HG03571 (cell line): ENCODE data around the gene PALM.
"Not testable (repeated sequence)": the region's sequence is repeated elsewhere in the genome, so short reads cannot be mapped to it uniquely, and the experiment has no call there.

Experiments
- ATAC-seq: cut with Tn5 transposase; IDR thresholded peaks from one replicate; pipeline ENCODE4 v1.9.1; 2021; ENCODE audit not compliant: unreplicated experiment

Gene PALM

DNA sequence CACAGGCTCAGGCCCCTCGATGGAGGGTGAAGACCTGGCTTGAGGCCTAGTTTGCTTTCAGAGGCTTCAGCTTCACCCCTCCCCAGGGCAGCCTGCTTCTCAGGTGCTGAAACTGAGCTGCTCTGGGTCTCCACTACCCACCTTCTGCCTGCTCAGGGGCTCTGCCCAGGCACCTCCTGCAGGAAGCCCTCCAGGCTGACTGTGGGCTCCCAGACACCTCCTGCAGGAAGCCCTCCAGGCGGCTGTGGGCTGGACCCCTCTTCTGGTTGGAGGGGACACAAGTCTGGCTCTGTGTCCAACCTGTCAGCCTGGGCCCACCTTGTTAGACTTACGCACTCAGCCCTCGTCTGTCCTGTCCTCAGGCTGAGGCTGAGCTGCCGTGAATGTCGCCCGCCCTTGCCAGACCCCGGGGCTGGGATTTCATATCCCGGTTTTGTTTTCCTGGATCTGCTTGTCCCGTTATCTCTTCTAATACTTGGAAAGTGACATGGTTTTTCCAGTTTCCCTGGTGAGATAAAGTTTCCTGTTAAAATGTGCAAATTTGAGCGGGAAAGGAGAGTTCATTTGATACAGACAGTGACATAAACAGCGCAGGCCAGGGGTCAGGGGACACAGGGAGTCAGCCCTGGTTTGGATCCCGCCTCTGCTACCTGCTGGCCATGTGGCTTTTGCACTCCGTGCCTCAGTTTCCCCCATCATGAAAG lies 21.4 kb downstream of the PALM start:
- no peak for ATAC-seq

DNA sequence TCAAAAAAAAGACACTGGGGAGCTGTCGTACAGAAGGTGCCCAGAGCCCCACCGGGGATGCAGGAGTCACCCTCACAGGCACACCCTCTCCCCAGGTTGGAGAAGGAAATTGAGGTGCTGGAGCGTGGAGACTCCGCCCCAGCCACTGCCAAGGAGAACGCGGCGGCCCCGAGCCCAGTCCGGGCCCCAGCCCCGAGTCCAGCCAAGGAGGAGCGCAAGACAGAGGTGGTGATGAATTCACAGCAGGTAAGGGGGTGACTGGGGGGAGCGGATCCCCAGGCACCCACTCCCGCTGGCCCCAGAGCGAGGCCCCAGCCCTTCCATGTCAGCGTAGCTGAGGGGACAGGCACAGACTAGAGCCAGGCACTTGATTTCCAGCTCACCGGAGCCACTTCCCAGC lies 22.3 kb downstream of the PALM start:
- no peak for ATAC-seq

DNA sequence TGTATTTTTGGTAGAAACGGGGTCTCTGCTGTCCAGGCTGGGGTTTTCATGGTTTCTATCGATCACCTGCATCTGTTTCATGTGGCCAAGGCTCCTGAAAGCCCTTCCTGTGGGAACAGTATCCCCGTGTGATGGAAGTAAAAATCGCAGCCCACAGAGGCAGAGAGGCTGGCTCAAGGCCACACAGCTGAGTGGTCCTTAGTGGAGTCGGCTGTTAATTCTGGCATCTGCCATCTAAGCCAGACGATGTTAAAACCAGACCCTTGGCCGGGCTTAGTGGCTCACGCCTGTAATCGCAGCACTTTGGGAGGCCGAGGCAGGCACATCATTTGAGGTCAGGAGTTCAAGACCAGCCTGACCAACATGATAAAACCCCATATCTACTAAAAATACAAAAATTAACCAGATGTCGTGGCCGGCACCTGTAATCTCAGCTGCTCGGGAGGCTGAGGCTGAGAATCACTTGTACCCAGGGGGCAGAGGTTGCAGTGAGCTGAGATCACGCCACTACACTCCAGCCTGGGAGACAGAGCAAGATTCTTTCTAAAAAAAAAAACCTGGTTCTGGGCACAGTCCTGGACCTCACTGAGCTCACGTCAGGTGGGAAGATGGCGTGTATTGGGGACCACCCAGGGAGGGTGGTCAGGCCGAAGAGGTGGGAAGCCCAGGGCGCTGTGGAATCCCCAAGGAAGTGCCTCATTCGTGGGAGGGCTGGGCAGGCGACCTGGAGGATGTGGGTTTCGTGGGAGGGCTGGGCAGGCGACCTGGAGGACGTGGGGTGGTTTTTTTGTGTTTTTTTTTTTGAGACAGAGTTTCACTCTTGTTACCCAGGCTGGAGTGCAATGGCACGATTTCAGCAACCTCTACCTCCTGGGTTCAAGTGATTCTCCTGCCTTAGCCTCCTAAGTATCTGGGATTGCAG lies 23.7 kb downstream of the PALM start:
- ATAC-seq: no peak

DNA sequence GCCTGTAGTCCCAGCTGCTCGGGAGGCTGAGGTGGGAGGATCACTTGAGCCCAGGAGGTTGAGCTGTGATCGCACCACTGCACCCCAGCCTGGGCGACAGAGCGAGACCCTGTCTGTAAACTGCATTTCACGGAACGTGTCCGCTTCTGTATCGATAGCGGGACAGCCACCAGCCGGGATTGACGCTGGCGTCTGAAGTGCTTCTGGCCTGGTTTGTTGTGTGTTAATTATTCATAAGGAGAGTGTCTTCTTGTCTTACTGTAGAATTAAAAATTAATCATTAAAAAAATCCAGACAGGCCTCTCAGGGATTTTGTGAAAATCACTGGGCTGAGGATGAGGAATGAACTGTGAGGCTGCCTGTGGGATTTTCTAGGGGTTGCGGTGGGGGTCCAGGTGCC lies 26.0 kb downstream of the PALM start:
- no peak for ATAC-seq

DNA sequence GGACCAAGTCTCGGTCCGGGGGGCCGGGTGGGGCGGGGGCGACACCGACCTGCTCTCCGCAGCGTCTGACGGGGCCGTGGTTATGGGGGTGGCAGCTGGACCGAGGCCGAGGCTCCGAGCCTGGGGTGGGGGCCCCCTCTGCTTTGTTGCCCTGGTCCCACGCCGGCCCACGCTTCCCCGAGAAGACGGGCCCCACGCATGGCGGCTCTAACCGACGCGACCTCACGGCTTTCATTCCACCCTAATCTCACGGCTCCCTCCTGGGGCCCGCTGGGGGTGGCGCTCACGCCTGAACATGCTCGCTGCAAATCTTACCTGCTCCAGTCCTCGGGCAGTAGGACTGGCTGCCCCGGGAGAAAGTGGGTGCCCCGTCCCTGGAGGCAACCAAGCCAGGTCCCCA lies 27.4 kb downstream of the PALM start:
- no peak for ATAC-seq

DNA sequence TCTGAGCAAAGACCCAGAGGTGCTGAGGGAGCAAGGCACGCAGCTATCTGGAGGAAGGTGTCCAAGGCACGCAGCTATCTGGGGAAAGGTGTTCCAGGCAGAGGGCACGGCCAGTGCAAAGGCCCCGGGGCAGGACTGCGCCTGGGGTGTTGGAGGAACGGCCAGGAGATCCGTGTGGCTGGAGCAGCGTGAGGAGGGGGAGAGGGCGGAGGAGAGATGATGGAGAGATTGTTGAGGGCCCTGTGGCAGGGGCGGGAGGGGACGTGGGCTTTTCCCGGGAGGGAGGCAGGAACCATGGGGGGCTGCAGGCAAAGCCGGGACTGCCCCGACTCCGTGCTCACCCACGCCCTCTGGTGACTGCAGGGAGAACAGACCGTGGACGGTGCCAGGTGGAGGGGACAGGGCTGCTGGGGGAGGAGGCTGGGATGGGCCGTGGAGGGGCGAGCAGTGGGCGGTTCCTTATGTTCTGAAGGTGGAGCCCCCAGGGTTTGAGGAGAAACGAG lies 28.9 kb downstream of the PALM start:
- no peak for ATAC-seq

DNA sequence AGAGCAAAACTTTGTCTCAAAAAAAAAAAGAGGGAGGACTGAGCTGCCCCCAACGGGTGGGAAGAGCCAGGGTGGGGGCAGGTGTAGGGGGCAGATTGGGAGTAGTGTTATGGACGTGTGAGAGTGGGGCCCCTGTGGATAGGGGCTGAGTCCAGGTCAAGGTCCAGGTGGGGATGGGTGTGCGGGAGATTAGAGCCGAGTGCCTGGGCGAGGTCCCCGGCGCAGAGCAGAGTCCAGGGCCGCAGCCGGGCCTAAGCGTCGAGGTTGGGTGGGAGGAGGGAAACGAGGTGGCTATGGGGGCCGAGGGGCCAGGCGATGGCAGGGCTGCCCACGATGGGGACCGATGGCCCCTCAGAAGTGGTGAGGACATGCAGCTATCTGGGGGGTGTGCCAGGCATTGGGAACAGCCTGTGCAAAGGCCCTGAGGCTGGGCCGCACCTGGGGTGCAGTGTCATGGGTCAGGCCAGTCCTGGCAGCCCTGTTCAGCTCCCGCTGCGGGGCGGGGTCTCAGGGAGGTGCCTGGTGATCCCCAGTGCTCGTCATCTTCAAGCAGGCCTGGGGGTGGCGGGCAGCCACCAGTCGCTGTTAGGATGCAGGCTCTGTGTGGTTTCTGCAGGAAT lies 29.9 kb downstream of the PALM start:
- ATAC-seq: no peak

DNA sequence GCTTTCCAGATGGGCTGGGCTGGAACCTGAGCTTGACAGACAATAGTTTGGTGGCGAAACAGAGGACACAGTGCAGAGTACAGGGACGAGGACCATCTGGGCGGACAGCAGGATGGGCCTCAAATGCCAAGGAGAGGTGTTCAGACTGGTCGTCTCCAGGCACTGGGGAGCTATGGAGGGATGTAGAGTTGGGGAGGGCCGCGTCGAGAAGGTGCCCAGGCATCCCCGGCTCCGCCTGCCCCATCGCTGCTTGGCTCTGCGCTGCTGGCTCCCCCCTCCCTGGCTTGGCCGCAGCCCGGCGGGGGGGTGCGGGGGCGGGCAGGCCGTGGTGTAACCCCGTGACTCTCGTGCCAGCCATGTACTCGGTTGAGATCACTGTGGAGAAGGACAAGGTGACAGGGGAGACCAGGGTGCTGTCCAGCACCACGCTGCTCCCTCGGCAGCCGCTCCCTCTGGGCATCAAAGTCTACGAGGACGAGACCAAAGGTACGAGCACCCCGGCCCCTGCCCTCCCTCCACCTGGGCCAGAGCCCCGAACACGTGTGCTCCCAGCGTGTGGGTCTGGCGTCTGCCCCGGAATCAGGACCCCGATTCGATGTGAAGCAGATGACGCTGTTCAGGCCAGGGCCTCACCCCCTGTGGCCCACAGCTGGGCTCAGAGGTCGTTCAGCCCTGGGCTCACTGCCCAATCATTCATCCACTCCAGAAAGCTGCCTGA lies 31.4 kb downstream of the PALM start:
- ATAC-seq: no peak

DNA sequence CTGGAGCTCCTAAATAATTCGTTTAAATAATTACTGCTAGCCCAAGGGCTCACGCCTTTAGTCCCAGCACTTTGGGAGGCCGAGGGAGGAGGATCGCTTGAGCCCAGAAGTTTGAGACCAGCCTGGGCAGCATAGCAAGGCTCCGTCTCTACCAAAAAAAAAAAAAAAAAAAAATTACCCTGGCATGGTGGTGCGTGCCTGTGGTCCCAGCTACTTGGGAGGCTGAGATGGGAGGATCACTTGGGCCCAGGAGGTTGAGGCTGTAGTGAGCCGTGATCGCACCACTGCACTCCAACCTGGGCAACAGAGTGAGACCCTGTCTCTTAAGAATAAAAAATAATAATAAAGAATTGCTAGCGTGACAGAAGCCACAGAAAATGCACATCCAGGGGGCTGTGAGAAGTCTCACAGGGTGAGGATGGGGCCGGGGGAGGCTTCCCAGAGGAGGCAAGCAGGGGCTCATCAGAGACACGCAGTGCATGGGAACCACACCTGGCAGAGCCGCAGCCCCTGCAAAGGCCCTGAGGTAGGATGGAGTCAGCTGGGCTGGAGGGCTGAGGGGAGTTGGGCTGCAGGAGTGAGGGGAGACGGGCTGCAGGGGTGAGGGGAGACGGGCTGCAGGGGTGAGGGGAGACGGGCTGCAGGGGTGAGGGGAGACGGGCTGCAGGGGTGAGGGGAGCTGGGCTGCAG lies 32.2 kb downstream of the PALM start:
- ATAC-seq: not testable (repeated sequence)

DNA sequence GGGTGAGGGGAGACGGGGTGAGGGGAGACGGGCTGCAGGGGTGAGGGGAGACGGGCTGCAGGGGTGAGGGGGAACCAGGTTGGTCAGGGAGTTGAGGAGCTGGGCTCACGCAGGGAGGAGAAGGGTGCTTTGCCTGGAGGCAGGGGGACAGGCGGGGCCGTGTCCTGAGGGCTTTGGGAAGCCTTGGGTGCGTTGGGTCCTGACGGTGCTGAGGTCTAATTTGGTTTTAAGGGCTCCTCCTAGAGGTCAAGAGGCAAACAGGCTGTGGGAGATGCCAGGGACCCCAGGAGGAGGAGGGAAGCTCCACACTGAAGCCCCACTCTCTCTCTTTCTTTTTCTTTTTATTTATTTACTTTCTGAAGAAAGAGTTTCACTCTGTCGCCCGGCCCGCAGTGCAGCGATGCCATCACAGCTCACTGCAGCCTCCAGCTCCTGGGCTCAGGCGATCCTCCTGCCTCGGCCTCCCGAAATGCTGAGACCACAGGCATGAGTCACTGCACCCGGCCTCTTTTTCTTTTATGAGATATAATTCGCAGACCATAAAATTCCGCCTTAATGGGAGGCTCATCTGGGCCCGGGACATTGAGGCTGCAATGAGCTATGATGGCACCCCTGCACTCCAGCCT lies 32.9 kb downstream of the PALM start:
- ATAC-seq: no peak

DNA sequence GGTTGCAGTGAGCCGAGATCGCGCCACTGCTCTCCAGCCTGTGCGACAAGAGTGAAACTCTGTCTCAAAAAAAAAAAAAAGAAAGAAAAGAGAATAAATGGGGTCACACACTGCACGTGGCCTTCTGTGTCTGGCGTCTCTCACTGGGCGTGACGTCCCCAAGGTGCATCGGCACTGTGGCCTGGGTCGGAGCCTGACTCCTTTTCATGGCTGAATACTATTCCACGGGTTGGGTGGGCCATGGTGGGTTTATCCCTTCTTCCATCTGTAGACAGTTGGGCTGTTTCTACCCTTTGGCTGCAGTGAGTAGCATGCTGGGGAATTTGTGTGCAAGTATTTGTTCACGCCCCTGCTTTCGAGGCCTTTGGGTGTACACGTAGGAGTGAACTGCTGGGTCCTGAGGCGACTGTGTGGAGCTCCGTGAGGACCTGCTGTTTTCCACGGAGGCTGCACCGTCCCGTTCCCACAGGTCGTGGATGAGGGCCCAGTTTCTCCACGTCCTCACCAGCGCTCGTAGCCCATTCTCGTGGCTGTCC lies 33.9 kb downstream of the PALM start:
- ATAC-seq: no peak

DNA sequence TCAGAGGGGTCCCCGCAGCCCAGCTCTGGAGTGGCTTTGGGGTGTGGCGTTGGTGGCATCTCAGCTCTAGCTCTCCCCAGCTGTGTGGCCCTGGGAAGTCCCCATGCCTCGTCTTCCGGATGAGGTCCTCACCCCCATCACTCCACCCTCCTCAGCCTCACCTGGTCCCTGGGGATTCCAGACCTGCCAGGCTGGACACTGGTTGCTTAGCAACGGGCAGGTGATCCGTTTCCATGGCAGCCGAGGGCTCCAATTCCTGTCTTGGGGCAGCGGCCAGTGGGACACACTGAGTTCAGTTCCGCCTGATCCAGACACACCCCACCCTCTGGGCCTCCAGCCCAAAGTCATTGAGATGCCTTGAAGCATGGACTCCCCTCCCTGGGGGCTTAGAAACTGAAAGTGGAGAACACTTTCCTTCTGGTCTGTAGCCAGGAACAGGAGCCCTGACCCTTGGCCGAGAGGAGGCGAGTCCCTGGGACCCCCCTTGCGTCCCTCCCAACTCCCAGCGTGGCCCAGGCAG lies 34.5 kb downstream of the PALM start:
- ATAC-seq: no peak

DNA sequence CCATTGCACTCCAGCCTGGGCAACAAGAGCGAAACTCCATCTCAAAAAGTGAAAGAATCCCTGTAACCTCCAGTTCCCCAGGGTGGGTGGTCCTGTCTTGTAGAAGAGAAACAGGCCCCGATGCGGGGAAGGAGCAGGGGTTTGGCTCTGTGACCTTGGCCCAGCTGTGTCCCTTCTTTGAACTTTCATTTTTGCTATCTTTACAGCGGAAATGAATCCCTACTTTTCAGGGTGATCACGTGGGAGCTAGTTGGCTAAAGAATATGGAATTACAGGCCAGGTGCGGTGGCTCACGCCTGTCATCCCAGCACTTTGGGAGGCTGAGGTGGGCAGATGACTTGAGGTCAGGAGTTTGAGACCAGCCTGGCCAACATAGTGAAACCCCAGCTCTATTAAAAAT lies 36.4 kb downstream of the PALM start:
- not testable (repeated sequence) for ATAC-seq

DNA sequence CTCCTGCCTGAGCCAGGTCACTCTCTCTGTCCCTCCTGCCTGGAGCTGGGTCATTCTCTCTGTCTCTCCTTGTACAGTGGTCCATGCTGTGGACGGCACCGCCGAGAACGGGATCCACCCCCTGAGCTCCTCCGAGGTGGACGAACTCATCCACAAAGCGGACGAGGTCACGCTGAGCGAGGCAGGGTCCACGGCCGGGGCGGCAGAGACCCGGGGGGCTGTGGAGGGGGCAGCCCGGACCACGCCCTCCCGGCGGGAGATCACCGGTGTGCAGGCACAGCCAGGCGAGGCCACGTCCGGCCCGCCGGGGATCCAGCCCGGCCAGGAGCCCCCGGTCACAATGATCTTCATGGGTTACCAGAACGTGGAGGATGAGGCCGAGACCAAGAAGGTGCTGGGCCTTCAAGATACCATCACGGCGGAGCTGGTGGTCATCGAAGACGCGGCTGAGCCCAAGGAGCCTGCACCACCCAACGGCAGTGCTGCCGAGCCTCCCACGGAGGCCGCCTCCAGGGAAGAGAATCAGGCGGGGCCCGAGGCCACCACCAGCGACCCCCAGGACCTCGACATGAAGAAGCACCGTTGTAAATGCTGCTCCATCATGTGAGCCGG lies 37.6 kb downstream of the PALM start:
- ATAC-seq: no peak

DNA sequence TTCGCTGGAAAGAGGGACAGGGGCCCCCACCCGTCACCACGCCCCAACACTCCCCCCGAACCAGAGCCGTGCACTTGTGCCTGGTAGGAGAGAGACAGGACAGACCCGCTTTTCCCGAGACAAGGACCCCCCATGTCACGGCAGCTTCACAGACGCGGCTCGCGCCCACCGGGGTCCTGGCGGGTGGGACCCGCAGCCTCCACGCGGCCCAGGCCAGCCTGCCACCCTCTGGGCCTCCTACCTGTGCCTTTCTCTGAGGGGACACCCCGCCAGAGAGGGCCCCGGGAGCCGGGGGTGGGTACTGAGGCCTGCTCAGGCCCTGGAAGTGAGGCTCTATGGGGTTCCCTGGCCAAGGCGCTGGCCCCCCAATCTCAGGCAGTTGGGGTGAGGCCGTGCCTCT lies 38.2 kb downstream of the PALM start:
- no peak for ATAC-seq

DNA sequence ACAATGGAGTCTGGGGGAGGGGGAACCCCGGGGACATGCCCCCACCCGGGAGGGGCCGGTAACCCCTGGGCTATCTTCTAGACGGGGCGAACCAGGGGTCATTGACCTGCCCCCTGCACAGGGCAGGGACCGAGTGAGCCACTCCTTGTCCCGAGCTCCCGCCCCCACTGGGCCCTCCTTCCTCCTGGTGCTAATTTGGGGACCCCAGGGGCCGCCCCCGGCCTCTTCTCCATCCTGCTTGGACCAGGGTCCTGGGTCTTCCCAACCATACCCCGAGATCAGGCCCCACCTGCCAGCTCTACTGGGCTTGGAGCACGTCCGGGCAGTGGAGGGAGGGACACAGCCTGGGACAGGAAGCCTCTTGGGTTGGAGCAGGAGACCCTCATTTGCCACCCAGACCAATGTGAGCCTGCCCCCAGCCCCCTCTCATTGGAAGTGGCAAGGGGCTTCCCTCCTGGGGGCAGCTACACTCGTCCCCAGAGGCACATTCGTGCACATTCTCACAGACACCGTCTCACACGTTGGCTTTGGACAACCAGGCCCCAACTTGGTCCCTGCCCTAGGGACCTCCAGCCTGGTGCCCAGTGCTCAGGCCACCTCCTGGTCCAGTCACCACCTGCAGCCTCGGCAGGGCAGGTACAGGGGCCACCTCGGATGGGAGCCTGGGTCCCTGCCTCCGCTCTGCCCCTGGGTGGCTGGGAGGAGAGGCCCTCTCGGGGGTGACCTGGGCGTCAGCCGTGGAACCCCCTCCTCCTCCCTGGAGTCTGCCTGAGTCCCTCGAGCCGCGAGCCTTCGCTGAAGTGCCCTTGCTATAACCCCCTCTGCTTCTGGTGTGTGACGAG lies 38.9 kb downstream of the PALM start:
- no peak for ATAC-seq

DNA sequence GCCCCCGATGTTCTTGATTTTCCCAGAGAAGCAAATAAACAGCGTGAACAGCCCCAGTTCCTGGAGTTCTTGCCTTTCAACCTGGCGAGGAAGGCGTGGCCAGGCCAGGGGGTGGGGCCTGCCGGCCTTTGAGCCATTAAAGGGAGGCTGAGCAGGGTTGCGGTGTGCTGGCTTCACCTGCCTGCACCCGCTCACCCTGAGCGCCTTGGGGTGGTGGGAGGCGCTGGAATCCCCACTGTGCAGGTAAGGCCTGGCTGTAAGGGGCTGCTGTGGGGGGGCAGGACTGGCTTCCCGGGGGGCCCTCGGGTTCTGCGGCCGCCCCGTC lies 39.5 kb downstream of the PALM start:
- no peak for ATAC-seq

DNA sequence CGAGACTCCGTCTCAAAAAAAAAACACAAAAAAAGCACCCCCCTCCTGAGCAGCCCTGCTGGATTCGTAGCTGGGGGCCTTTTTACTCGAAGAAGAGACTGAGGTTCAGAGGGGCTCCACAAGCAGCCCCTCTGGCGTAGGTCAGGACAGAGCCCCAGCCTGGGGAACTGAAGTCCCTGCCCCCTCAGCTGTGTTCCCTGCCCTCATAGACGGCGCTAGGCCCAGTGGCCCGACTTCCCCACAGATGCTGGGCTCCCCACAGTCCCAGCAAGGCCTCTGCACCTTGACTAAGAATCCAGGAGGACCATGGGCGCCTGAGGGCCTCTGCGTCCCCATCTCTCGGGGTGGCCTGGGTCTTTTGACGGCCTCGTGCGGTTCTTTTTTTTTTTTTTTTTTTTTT lies 41.1 kb downstream of the PALM start:
- ATAC-seq: no peak
